Omental fat pad (tissue), 4 donors: ENCODE results near the gene RAD18. TPM values are rescaled to one million over a fixed set of nuclear protein-coding genes. Genes with fewer than 3 reads are reported as not detected.

ENCODE experiments used
- ATAC-seq: fragments of 150-250 bp; one replicate; pipeline ENCODE4 v1.9.1; 2016; ENCODE audit warnings: mild to moderate bottlenecking, moderate library complexity; ENCODE audit not compliant: low FRiP score
- DNase-seq: peaks from one replicate; pipeline ENCODE4 v3.0.0-alpha.2; 2019; ENCODE audit warnings: low spot score
- CTCF ChIP-seq, 3 donors: fragments of 450-650 bp; IDR thresholded peaks; one replicate each; pipeline ENCODE4 v1.5.1; 2016 to 2017; ENCODE audit warnings: antibody characterized with exemption in 3 of 3, mild to moderate bottlenecking in 3 of 3, moderate library complexity in 2 of 3
- total RNA-seq, 4 donors: library from RNA; depleted of rRNA; stranded (reverse); fragments of >200 nt; gene quantifications; one replicate each; pipeline ENCODE4 v1.1.0, GENCODE V29; 2016

The RAD18 gene
- total RNA-seq, 4 donors from 2014 or later = 4.2 to 9.8 (median 6.7) TPM

- no peak for TF ChIP-seq CTCF (IDR thresholded peaks at IDR 0.05)
- ATAC-seq (no peak), DNase-seq (no peak)
Measured at GRCh38 chr3:9000041-9000440, 36.8 kb upstream of the RAD18 start.

GRCh38 chr3:8997151-8997550 lies 33.9 kb upstream of the RAD18 start:
- DNase-seq (no peak), ATAC-seq (no peak)
- no peak for TF ChIP-seq CTCF (IDR thresholded peaks at IDR 0.05)

GRCh38 chr3:8996681-8997121 lies 33.4 kb upstream of the RAD18 start:
- peak; percentile 63 for ATAC-seq
- DNase-seq = no peak
- TF ChIP-seq CTCF (IDR thresholded peaks at IDR 0.05) = no peak

GRCh38 chr3:8996216-8996615 lies 32.9 kb upstream of the RAD18 start:
- DNase-seq (no peak), ATAC-seq (no peak)
- no peak for TF ChIP-seq CTCF (IDR thresholded peaks at IDR 0.05)

- ATAC-seq (no peak), DNase-seq (no peak)
- no peak for TF ChIP-seq CTCF (IDR thresholded peaks at IDR 0.05)
Measured at GRCh38 chr3:8994226-8994625, 31.0 kb upstream of the RAD18 start.

- DNase-seq (no peak), ATAC-seq (no peak)
- TF ChIP-seq CTCF (IDR thresholded peaks at IDR 0.05) = no peak
Measured at GRCh38 chr3:8993331-8993730, 30.1 kb upstream of the RAD18 start.

GRCh38 chr3:8992854-8993253 lies 29.6 kb upstream of the RAD18 start:
- DNase-seq (no peak), ATAC-seq (no peak)
- no peak for TF ChIP-seq CTCF (IDR thresholded peaks at IDR 0.05)
